Caco-2 (cell line): ENCODE results near the gene R3HCC1L. TPM values are rescaled to one million over a fixed set of nuclear protein-coding genes. Genes with fewer than 3 reads are reported as not detected.

Experiments used
- BruUV-seq: library from RNA; stranded (reverse); fragments of 400-500 nt; replicated peaks from 2 replicates; lab custom pipeline; 2021; lab: Mats Ljungman, UMichigan
- CTCF ChIA-PET: fragments of 300-600 bp; sonication (Branson Sonifier 250); formaldehyde crosslinking; loops from one replicate; lab custom pipeline; 2022; ENCODE audit warnings: antibody characterized with exemption; lab: Charles Lee
- POLR2A ChIA-PET: fragments of 300-600 bp; sonication (Branson Sonifier 250); formaldehyde crosslinking; loops from one replicate; lab custom pipeline; 2022; ENCODE audit warnings: antibody characterized with exemption; lab: Charles Lee
- DNase-seq, 2 experiments: peaks; one replicate each; pipeline versions ENCODE4 v3.0.0 to v3.0.0-alpha.2; 2020 to 2022
- H3K27me3 ChIP-seq: replicated peaks from 2 replicates; pipeline ENCODE4 v1.6.0; 2011; ENCODE audit warnings: low read length; ENCODE audit not compliant: control insufficient read depth, insufficient read depth
- H3K36me3 ChIP-seq: 2 replicates; pipeline ENCODE4 v1.5.1; 2011; ENCODE audit warnings: low read length; ENCODE audit not compliant: control insufficient read depth, insufficient read depth
- H3K4me1 ChIP-seq: fragments of 250-450 bp; sonication (Bioruptor Pico); 2 replicates; pipeline ENCODE4 v1.5.1; 2020; ENCODE audit warnings: mild to moderate bottlenecking
- H3K4me3 ChIP-seq: 2 replicates; pipeline ENCODE4 v1.5.1; 2011; ENCODE audit warnings: low read depth, mild to moderate bottlenecking, control low read depth, low read length
- H3K9me3 ChIP-seq: fragments of 250-450 bp; sonication (Bioruptor Pico); 2 replicates; pipeline ENCODE4 v1.5.1; 2020; ENCODE audit warnings: mild to moderate bottlenecking, moderate library complexity
- H3K27ac Mint-ChIP-seq: one replicate; pipeline ENCODE4 v1.8.0; 2022; ENCODE audit warnings: mixed read lengths; ENCODE audit not compliant: unreplicated experiment
- H3K27me3 Mint-ChIP-seq: one replicate; pipeline ENCODE4 v1.8.0; 2022; ENCODE audit warnings: mixed read lengths; ENCODE audit not compliant: insufficient read depth, unreplicated experiment
- H3K36me3 Mint-ChIP-seq: one replicate; pipeline ENCODE4 v1.8.0; 2022; ENCODE audit warnings: mild to moderate bottlenecking, mixed read lengths; ENCODE audit not compliant: insufficient read depth, unreplicated experiment
- H3K4me1 Mint-ChIP-seq: one replicate; pipeline ENCODE4 v1.8.0; 2022; ENCODE audit warnings: low read depth, mixed read lengths; ENCODE audit not compliant: unreplicated experiment
- H3K4me3 Mint-ChIP-seq: one replicate; pipeline ENCODE4 v1.8.0; 2022; ENCODE audit warnings: mild to moderate bottlenecking, moderate library complexity, mixed read lengths; ENCODE audit not compliant: unreplicated experiment
- H3K9me3 Mint-ChIP-seq: one replicate; pipeline ENCODE4 v1.8.0; 2022; ENCODE audit warnings: mixed read lengths; ENCODE audit not compliant: unreplicated experiment
- intact Hi-C: fragments of 100-400 bp; cut with micrococcal nuclease; formaldehyde crosslinking; loops from one replicate; pipeline ENCODE4 v1.10.0; 2022; ENCODE audit not compliant: unreplicated experiment
- total RNA-seq: library from RNA; stranded (reverse); gene quantifications from 2 replicates; pipeline ENCODE4 v1.2.3, GENCODE V29; 2022
- TF ChIP-seq, protein P1 (sequence below), 2 experiments: fragments of 200-600 bp in 1 of 2; IDR thresholded peaks; 1 replicate in 1 of 2; 2 replicates in 1 of 2; pipeline versions ENCODE4 v1.5.1 to v1.8.0; 2011 to 2022; ENCODE audit warnings: antibody characterized with exemption in 1 of 2, control low read depth in 1 of 2, inconsistent platforms in 1 of 2, low read depth in 1 of 2, low read length in 1 of 2, mild to moderate bottlenecking in 1 of 2, moderate library complexity in 1 of 2; ENCODE audit not compliant: insufficient read depth in 1 of 2, severe bottlenecking in 1 of 2, unreplicated experiment in 1 of 2

The R3HCC1L gene
- total RNA-seq, 1 experiment from 2014 or later: 16.5 TPM

DNA sequence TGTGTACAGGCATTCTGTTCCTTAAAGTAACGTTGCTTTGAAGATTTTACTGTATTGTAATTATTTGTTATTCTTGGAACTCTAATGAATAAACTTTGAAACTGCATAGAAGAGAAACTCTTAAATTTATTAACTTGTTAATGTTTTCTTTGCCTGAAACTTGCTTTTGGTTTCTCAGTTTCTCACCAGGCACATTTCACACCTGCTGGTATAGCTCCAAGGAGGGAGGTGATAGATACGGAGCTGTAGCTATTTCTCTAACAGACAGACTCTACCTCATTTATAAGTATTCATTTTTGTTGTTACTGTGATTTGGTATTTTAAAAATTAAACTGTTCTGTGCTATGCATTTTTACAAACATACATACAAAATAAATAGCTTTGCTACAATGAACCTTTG lies 32.7 kb downstream of the R3HCC1L start:
- no TSS peak for BruUV-seq
- no peaks in the 10 kb centered on the region for H3K4me1 ChIP-seq
- Mint-ChIP-seq H3K9me3 (no peaks in the 10 kb centered on the region), H3K4me3 (no peak overlapping the region), H3K27me3 (no peaks in the 10 kb centered on the region), H3K27ac (no peak overlapping the region), H3K36me3 (peaks cover 24% of the 10 kb centered on the region), H3K4me1 (peaks cover 12% of the 10 kb centered on the region)
- no peaks in the 10 kb centered on the region for H3K9me3 ChIP-seq
- TF ChIP-seq, protein P1, sequence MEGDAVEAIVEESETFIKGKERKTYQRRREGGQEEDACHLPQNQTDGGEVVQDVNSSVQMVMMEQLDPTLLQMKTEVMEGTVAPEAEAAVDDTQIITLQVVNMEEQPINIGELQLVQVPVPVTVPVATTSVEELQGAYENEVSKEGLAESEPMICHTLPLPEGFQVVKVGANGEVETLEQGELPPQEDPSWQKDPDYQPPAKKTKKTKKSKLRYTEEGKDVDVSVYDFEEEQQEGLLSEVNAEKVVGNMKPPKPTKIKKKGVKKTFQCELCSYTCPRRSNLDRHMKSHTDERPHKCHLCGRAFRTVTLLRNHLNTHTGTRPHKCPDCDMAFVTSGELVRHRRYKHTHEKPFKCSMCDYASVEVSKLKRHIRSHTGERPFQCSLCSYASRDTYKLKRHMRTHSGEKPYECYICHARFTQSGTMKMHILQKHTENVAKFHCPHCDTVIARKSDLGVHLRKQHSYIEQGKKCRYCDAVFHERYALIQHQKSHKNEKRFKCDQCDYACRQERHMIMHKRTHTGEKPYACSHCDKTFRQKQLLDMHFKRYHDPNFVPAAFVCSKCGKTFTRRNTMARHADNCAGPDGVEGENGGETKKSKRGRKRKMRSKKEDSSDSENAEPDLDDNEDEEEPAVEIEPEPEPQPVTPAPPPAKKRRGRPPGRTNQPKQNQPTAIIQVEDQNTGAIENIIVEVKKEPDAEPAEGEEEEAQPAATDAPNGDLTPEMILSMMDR (IDR thresholded peaks at IDR 0.05; ENCODE audit: insufficient read depth in 1 of 2, low read depth in 1 of 2, low read length in 1 of 2, severe bottlenecking in 1 of 2, unreplicated experiment in 1 of 2): no peak
- H3K4me3 ChIP-seq: no peak overlapping the region
- H3K27me3 ChIP-seq: no peaks in the 10 kb centered on the region
- ChIA-PET CTCF (no interaction called here), POLR2A (no interaction called here)
- no peaks in the 10 kb centered on the region for H3K36me3 ChIP-seq
- intact Hi-C loops: no loop called here
- DNase-seq: no peak

DNA sequence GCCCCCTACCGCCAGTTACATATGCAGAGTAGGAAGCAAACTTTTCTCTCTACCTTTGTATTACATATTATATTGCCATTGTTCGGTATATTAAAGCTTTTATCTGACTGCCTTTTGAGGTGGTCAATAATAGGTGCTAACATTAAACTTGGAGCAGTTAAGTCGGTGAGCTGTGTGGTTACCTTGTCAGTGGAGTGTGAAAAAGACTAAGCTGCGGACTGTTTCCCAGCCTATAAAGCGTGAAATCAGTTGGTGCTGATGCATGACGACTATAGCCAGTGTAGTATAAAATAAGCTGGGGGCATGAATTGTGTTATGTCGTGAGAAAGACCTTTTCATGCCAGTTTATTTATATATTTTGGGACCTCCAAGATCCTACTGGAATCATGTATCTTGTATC lies 33.7 kb downstream of the R3HCC1L start:
- Mint-ChIP-seq H3K27ac (no peak overlapping the region), H3K36me3 (peaks cover 24% of the 10 kb centered on the region), H3K4me3 (no peak overlapping the region), H3K9me3 (no peaks in the 10 kb centered on the region), H3K27me3 (no peaks in the 10 kb centered on the region), H3K4me1 (peaks cover 12% of the 10 kb centered on the region)
- no peak for DNase-seq
- H3K9me3 ChIP-seq: no peaks in the 10 kb centered on the region
- TF ChIP-seq, protein P1 (IDR thresholded peaks at IDR 0.05; ENCODE audit: insufficient read depth in 1 of 2, low read depth in 1 of 2, low read length in 1 of 2, severe bottlenecking in 1 of 2, unreplicated experiment in 1 of 2): no peak
- BruUV-seq: no TSS peak
- ChIA-PET POLR2A (no interaction called here), CTCF (interaction anchor here (4.6 kb wide), 1 partner anchor 141 kb away, joined by 56 read pairs; no protein-coding TSS in a partner anchor)
- no peaks in the 10 kb centered on the region for H3K4me1 ChIP-seq
- no peak overlapping the region for H3K4me3 ChIP-seq
- no peaks in the 10 kb centered on the region for H3K36me3 ChIP-seq
- intact Hi-C loops: no loop called here
- H3K27me3 ChIP-seq: no peaks in the 10 kb centered on the region

DNA sequence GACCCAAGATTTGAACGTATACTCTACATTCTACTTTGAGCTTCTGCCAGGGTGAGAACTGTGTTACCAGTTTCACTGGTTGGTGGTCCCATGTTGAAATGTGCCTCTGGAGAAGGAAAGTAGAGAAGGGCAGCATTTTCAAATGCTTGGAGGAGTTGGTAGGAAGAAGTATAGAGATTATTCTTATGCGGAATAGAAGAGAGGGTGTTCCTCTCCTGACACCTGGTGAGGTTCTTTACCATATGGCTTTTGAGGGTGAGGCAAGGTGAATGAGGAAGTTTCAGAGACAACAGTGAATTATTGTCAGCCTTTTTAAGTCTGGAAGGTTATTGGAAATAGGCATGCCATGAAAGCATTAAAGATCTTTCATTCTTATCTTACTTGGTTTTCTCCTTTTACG lies 34.3 kb downstream of the R3HCC1L start:
- no peaks in the 10 kb centered on the region for H3K27me3 Mint-ChIP-seq
- no peaks in the 10 kb centered on the region for H3K9me3 Mint-ChIP-seq
- H3K4me1 Mint-ChIP-seq: peaks cover 12% of the 10 kb centered on the region
- no peaks in the 10 kb centered on the region for H3K4me1 ChIP-seq
- POLR2A ChIA-PET: no interaction called here
- BruUV-seq: no TSS peak
- no peak for DNase-seq
- TF ChIP-seq, protein P1 (IDR thresholded peaks at IDR 0.05; ENCODE audit: insufficient read depth in 1 of 2, low read depth in 1 of 2, low read length in 1 of 2, severe bottlenecking in 1 of 2, unreplicated experiment in 1 of 2): no peak
- intact Hi-C loops: no loop called here
- CTCF ChIA-PET: interaction anchor here (4.6 kb wide), 1 partner anchor 141 kb away, joined by 56 read pairs; no protein-coding TSS in a partner anchor
- no peaks in the 10 kb centered on the region for H3K36me3 ChIP-seq
- no peak overlapping the region for H3K4me3 Mint-ChIP-seq
- no peak overlapping the region for H3K27ac Mint-ChIP-seq
- H3K9me3 ChIP-seq: no peaks in the 10 kb centered on the region
- no peak overlapping the region for H3K4me3 ChIP-seq
- peaks cover 20% of the 10 kb centered on the region for H3K36me3 Mint-ChIP-seq
- H3K27me3 ChIP-seq: no peaks in the 10 kb centered on the region
